ENCODE data around the gene SLC39A9.

Gene SLC39A9

DNA sequence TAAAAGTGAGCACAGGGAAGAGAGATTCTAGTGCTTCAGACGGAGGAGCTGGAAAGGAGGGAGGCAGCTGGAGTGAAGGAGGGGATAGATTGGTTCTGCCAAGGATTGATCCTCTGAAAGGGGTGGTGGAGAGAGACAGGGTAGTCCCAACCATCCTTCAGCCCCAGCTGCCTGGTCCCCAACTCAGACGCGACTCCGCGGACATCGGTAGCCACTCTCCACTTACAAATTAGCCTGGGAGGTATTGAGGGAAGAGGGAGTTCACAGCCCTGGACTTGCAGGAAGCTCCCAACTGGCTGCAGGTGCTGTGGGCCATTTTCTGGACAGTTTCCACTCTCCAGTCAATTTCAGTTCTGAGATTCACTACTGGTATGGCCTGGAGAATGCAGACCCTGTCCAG is 87.2 kb downstream of the SLC39A9 start:
- TF ChIP-seq CTCF (IDR thresholded peaks at IDR 0.05; ENCODE audit: low read depth, low read length, missing control alignments): no peak

DNA sequence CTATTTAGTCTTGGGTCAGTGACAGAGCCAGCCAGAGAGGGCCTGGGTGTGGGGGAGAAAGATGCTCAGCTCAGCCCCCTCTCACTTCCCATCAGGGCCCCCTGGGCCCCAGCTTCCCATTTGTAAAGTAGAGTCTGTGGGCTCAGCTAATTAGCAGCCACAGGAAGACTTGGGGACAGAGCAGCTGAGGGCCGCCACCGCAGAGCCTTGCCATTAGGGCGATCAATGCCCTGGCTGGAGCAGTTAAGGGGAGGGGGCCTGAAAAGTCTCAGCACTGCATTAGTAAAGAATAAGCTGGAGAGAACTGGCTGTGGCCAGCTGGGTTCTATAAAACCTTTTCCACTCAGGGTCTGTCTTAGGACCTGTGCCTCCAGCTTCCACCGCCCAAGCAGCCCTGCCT is 88.7 kb downstream of the SLC39A9 start:
- H3K27ac ChIP-seq: no peak overlapping the region
- no peaks in the 10 kb centered on the region for H3K36me3 ChIP-seq (replicated peaks)
- no peak for TF ChIP-seq CTCF (IDR thresholded peaks at IDR 0.05; ENCODE audit: low read depth, low read length, missing control alignments)
- peaks cover 49% of the 10 kb centered on the region for H3K27me3 ChIP-seq (replicated peaks)
- in situ Hi-C loops (cut with HindIII; ENCODE audit: low pct_ligation_motif_present, low sequenced_read_pairs): no loop called here
- no peak overlapping the region for H3K4me3 ChIP-seq (ENCODE audit: low read depth, low read length)
- no peak for DNase-seq

More for the DNA sequence above, 87.2 kb downstream of the SLC39A9 start:
- no peaks in the 10 kb centered on the region for H3K36me3 ChIP-seq (replicated peaks)
- H3K27me3 ChIP-seq (replicated peaks): peaks cover 51% of the 10 kb centered on the region
- in situ Hi-C loops (cut with HindIII; ENCODE audit: low pct_ligation_motif_present, low sequenced_read_pairs): no loop called here
- H3K27ac ChIP-seq: no peak overlapping the region
- no peak for DNase-seq
- H3K4me3 ChIP-seq (ENCODE audit: low read depth, low read length): no peak overlapping the region

DNA sequence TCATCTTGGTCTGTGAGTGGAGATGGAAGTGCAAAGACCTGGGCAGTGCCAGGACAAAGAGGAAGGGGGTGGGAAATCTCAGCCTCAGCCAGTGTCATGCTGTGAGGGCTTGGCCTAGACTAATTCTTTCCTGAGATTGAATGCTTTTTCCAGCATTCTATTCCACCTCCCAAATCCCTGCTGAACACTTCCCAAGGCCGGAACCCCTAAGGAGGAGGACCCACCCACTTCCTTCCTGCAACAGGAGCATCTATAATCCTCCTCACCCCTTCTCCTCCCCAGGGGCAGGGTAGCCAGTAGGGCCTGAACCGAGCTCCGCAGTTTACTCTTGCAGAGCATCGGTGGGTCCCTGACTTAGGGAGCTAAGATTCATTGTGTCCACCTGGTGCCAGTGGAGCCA is 89.3 kb downstream of the SLC39A9 start:
- Histone ChIP-seq H3K4me3 (ENCODE audit: low read depth, low read length) (no peak overlapping the region), H3K27ac (no peak overlapping the region), H3K36me3 (replicated peaks) (no peaks in the 10 kb centered on the region), H3K27me3 (replicated peaks) (peaks cover 46% of the 10 kb centered on the region)
- no peak for TF ChIP-seq CTCF (IDR thresholded peaks at IDR 0.05; ENCODE audit: low read depth, low read length, missing control alignments)
- no peak for DNase-seq
- in situ Hi-C loops (cut with HindIII; ENCODE audit: low pct_ligation_motif_present, low sequenced_read_pairs): no loop called here

- no peak for TF ChIP-seq CTCF (IDR thresholded peaks at IDR 0.05; ENCODE audit: low read depth, low read length, missing control alignments)
- Histone ChIP-seq H3K27ac (no peak overlapping the region), H3K27me3 (replicated peaks) (peaks cover 30% of the 10 kb centered on the region), H3K36me3 (replicated peaks) (no peaks in the 10 kb centered on the region), H3K4me3 (ENCODE audit: low read depth, low read length) (no peak overlapping the region)
- DNase-seq: no peak
- in situ Hi-C loops (cut with HindIII; ENCODE audit: low pct_ligation_motif_present, low sequenced_read_pairs): no loop called here
Measured at GRCh38 chr14:69489495-69489894, 91.0 kb downstream of the SLC39A9 start.

- Histone ChIP-seq H3K4me3 (ENCODE audit: low read depth, low read length) (no peak overlapping the region), H3K27ac (no peak overlapping the region), H3K36me3 (replicated peaks) (no peaks in the 10 kb centered on the region), H3K27me3 (replicated peaks) (peaks cover 22% of the 10 kb centered on the region)
- no peak for TF ChIP-seq CTCF (IDR thresholded peaks at IDR 0.05; ENCODE audit: low read depth, low read length, missing control alignments)
- no peak for DNase-seq
- in situ Hi-C loops (cut with HindIII; ENCODE audit: low pct_ligation_motif_present, low sequenced_read_pairs): no loop called here
Measured at GRCh38 chr14:69490219-69490918, 91.9 kb downstream of the SLC39A9 start.

DNA sequence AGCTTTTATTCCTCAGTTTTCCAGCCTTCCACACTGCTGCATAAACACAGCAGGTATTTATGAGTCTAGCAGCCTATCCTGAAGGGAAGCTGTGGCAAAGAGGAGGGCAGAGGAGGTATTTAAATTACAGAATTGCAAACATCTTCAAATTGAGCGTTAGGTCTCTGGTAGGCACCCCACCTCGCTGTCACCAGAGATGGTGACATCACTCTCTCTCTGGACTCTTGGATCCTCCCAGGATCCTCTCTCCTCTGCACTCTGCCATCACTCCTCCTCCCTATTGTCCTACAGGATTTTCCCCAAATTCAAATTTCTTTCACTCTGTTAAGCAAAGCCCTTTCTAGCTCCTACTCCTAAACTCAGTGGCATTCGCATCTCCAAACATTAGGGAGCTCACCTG is 92.7 kb downstream of the SLC39A9 start:
- TF ChIP-seq CTCF (IDR thresholded peaks at IDR 0.05; ENCODE audit: low read depth, low read length, missing control alignments): no peak
- in situ Hi-C loops (cut with HindIII; ENCODE audit: low pct_ligation_motif_present, low sequenced_read_pairs): no loop called here
- Histone ChIP-seq H3K4me3 (ENCODE audit: low read depth, low read length) (no peak overlapping the region), H3K27me3 (replicated peaks) (peaks cover 14% of the 10 kb centered on the region), H3K27ac (no peak overlapping the region), H3K36me3 (replicated peaks) (no peaks in the 10 kb centered on the region)
- no peak for DNase-seq
